NB4 (cell line): ENCODE results near the gene MBOAT2.

Experiments used
- CTCF ChIP-seq: IDR thresholded peaks from one replicate; pipeline ENCODE4 v1.5.1; 2012; ENCODE audit warnings: low read depth, low read length
- MYC ChIP-seq: IDR thresholded peaks from 2 replicates; pipeline ENCODE4 v1.6.1; 2011; ENCODE audit warnings: low read depth, low read length
- POLR2A ChIP-seq: IDR thresholded peaks from 2 replicates; pipeline ENCODE4 v1.6.1; 2011; ENCODE audit warnings: mild to moderate bottlenecking; ENCODE audit not compliant: insufficient read length; ENCODE audit errors: extremely low read depth

- TF ChIP-seq POLR2A (no peak), MYC (no peak), CTCF (no peak)
Measured at GRCh38 chr2:8858910-8859309, 144.6 kb downstream of the MBOAT2 start.
